Right renal cortex interstitium (tissue), 3 donors: ENCODE data around the gene RXRG. TPM values are rescaled to one million over a fixed set of nuclear protein-coding genes. Genes with fewer than 3 reads are reported as not detected.
A peak's percentile ranks its signal among the peaks of the same experiment; 100 is the strongest.

Experiments used
- DNase-seq, 3 donors: peaks; one replicate each; pipeline ENCODE4 v3.0.0-alpha.2; 2013; ENCODE audit warnings: low read depth in 3 of 3, low spot score in 2 of 3
- polyA plus RNA-seq, 3 donors: library from polyadenylated mRNA; unstranded; fragments of 120-200 nt; gene quantifications; one replicate each; pipeline ENCODE4 v1.2.1, GENCODE V29; 2013; ENCODE audit not compliant: insufficient read length in 3 of 3

Gene RXRG
- polyA plus RNA-seq, 3 donors: 1.4 to 3.0 (median 2.0) TPM

- DNase-seq: no peak
Observed at GRCh38 chr1:165415068-165415467, 29.9 kb downstream of the RXRG start.

DNA sequence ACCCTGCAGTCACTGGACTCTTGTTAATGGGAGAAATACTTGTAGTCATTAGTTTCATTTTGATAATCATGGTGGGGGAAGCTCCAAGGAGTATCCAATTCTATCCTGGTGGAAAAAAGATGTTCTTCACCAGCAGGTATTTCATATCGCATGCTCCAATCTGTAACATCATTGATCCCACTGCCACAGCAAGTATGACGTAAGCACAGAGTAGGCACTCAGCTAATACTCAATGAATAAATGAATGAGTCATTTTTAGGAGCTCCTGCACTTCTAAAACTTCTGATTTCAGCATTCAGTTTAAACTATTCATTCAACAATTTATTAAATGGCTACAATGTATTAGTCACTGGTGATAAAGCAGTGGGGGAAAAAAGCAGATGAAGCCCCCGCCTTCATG, 30.3 kb downstream of the RXRG start:
- no peak for DNase-seq

DNA sequence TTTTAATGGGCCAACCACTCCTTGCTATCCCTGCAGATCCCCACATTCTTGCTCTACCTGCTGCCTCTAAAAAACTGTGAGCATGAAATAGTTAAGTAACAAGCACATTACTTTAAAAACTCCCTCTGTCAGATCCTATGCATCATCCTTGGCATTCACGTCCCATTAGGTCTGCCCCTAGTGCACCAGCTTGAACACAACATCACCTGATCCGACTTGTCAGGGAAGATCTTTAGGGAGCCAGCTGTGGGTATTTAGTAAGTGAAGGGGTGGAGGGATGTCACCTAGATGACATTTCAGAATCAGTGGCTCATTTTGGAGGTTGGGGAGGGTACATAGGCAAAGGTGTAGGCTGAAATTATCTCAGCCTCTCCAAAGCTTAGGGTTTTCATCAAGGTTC, 33.5 kb downstream of the RXRG start:
- no peak for DNase-seq

GRCh38 chr1:165409657-165410358, 35.1 kb downstream of the RXRG start:
- DNase-seq: no peak

DNA sequence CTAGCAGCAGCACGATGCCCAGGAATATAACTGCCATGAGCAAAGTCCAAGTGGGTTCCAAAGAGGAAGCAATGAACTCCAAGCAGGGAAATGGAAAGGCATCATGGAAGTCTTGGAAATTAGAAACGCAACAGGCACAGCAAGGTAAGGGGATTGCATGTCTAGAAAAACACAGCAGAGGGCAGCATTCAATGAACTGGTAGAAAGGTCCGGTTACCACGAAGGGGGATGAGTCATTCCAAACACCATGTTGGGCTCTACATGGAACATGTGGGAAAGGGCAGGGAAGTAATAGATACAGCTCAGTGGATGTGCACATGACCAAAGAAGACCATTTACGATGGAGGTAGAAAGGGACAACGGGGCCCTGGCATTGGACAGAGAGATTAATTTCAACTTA, 36.4 kb downstream of the RXRG start:
- peak in 1 of 3 donors; percentile 5 for DNase-seq

DNA sequence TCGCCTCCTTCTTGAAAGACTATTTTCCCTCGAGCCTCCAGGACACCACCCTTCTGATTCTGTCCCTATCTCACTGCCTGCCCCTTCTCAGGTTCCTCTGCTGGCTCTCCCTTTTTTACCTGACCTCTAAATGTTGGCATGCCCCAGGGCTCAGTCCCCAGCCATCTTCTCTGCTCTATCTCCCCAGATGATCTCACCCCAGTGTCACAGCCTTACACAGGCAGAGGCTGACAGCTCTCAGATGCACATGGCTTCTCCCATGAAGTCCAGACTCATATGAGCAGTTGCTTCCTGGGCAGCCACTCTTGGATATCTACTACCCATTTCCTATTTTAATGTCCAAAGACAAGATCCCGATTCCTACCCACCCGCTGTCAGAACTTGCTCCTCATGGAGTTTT, 37.5 kb downstream of the RXRG start:
- DNase-seq: no peak

DNA sequence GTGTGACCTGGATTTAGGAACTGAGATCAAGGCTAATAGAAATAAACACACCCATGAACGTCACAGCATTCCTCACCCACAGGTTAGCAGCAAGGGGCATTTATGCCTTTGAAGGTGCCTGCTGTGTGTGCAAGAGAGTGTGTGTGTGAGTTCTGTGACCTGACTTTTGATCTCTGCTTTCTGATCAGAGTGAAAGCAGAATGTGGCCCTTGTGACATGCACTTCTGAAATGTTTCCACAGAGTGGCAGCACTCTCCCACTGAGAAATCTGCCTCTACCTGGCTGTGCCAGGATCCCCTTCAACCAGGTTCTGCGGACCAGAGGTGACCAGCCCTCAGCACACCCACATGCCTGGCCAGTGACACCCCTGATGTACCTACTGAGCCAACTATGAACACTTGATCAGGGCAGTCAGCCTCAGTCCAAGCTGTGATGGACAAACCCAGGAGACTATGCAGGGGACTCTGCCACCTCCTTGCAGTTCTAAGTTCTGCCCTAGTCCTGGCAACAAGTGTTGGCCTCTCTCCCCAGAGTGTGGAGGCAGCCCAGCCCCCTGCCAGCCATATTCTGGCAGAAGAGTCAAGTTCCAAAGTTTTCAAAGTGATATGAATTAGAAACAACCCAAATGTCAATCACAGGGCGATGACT, 41.0 kb downstream of the RXRG start:
- DNase-seq: no peak

DNA sequence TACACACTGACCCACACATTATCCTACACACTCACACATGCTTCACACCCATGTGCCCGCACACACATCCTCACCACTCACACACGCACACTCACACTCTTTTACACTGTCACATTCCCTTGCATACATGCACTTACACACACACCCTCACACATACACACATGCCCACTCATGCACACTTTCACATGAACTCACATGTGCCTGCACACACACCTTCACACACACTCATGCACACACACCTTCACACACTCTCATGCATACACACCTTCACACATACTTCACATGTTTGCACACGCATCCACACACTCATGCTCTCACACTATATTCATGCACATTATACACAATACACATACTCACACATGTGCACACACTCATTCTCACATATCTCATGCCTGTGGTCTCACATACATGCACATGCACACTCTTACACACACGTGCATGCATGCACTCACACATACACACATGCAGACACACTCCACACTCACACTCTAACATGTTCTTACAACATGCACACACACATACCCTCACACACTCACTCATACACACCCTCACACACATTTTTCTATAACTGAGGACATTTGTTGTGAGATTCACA, 42.3 kb downstream of the RXRG start:
- DNase-seq: no peak

DNA sequence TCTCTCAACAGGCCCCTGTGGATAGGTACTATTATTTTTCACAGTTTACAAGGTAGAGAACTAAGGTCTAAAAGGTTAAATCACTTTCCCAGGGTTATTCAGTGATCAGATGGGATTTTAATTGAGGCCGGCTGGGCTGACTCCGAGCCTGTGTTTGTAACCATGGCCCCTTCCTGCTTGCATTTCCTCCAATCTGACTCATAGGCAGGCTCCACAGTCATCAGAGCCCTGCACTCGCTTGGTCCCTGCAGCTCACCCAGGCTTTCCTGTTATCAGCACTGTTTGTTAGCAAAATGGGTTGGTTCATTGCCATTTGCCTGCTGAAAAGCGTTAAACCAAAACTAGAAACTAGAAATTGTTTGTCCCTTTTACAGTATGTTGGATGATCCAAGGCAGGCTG, 47.0 kb downstream of the RXRG start:
- DNase-seq: no peak

DNA sequence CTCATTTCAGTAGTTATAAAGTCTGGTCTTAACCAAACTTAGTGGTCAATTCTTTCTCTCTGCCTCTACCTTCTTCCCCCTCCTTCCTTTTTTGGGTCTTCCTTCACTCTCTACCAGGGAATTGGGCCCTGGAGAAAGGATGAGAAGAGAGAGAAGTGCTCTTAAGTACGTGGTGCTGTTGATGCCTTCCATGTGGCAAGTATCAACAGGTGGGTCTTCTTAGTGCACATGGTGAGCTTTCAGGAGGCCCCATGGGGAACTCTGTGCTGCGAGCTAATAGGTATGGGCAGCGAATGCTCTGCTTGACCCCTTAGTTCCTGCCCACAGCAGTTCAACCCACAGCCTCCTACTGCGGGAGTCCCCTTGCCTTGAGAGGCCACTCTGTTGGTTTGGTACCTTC, 49.0 kb downstream of the RXRG start:
- no peak for DNase-seq

DNA sequence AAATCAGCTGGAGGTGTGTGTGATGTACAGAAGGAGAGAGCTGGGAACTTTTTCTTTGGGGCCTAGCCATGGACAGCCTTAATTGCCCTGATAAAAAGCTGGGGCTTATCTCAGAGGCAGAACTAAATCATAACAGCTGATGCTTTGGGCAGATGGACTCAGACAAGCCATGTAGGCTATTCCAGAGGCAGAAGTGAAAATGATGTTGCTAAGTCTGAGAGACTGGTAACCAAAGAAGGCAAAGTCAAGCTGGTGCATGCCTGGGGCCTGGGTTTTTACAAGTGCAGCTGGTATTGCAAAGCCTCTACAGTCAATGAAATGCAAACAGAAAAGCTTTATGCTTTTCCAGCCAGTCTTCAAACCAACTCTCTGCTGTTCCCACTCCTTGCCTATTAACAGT, 49.4 kb downstream of the RXRG start:
- no peak for DNase-seq

DNA sequence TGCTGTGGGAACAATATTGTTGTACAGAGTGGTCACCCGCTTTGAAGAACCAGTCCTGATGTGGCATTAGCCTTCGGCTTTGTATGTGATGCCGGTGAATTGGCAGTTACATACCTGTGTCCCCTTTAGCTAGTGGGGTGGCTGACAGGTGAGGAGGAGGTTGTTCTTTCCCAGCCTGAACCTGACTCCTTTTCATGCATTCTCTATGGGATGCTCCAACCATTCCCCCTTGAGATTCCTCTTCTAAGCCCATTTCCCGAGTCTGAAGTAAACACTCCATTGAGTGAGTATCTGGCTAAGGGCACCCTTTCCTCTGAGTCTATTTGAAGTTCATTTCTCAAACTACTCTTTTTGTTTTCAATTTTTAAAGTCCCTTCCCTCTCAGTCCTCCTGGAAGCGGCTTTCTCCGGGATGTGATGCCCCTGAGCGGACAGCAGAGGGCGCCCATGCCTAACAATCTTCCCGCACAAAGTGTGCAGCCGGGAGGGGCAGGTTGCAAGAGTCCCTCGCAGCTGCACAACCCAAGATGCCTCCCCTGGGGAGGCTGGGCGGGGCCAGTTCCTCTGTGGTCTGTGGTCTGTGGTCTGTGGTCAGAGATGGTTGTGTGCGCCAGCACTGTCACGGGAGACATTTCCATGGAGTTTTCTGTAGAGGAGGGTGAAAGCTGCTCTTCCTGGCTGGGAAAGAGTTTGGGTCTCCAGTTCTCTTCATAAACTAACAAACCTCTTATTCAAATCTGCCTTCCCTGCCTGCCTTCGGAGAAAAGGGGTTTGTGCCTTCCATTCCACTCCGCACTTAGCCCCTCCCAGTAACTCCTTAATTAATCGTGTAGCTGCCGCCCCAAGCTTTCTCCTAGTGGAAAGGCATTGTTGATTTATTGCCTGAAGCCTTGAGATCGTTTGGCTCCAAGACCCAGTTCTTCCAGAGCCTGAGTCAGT, 52.0 kb downstream of the RXRG start:
- DNase-seq: peak; percentile 47 to 65 (median 53)

GRCh38 chr1:165389609-165390008, 55.3 kb downstream of the RXRG start:
- no peak for DNase-seq

GRCh38 chr1:165387961-165388360, 57.0 kb downstream of the RXRG start:
- DNase-seq: no peak

GRCh38 chr1:165387505-165387904, 57.4 kb downstream of the RXRG start:
- DNase-seq: no peak

DNA sequence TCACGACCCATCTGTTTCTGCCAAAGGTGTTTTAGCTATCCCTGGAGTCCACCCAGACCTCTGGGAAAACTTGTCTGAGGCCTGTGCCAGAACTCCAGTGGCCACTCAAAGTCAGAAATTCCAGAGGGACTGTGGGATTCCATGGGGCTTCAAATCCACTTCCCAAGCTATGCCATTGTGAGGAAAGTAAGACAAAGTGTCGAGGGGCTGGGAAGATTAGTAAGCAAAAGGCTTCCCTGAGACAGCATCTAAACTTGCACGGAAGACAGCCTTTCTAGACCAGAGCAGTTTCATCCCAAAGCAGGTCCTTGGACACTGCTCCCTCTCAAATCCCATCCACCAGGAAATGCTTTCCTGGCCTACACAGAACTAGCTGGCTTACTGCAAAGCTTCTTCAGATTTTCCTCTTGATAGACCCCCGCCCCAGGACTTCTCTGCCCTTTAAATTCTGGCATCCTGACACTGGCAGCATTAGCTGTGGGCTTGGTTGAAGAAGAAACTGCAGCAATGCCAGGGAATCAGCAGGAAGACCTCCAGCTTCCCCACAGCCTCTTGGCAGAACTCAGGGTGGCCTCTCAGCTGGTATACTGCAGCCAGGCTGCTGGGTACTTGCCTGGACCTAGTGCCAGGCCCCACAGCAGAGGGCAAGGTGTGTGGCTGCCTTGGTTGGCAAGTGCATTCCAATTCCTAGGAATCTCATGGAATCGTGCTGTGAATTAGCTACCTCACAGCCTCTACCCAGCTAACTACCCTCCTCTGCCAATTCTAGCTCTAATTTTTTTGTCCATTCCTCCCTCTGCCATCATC, 61.1 kb downstream of the RXRG start:
- DNase-seq: no peak

DNA sequence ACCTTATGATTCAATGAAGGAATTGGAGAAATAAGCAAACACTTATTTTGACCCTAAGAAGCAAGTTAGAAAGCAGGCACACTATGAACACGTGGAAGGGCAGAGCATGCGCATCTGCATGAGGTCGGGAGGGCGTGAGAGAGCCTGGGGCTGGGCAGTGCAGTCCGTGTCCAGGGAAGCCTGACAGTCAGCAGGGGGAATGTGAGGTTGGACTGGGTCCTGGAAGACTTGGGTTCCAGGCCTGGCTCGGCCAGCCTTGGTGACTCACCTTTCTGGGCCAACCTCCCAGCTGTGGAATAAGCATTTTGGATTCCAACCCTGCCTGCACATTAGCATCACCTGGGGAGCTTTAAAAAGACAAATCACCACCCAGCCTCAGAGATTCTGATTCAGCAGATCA, 61.9 kb downstream of the RXRG start:
- no peak for DNase-seq

DNA sequence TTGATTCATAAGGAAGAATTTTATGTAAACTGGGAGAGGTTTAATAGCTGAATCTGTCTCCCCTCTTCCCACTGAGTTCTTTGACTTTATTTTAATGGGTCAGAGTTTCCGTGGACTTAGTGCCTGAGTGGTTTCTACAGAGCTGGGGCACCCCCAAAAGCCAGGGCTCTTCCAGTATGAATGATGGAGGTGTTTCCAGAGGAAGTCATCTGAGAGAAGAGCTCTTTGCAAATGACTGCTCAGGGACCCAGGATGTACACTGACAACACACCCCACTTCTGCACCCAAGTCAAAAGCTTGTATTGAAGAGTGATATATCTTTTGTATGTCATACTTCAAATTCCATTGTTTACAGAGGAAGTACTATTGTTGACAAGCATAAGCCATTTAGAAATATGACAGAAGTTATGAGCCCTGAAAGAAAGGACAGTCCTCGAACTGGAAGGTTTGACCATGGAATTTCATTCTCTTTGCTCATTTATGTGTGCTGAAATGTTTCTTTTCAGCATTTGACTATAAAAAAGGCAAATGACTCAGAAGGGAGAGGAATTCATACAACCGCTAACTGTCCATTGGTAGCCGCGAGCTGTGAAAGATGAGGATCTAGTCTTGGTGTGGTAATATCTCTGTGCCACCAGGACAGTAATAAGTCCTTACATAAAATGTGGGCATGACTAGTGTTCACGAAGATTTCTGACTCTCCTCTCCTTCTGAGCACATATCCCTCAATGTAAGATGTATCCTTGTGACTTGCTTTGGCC, 63.0 kb downstream of the RXRG start:
- no peak for DNase-seq

DNA sequence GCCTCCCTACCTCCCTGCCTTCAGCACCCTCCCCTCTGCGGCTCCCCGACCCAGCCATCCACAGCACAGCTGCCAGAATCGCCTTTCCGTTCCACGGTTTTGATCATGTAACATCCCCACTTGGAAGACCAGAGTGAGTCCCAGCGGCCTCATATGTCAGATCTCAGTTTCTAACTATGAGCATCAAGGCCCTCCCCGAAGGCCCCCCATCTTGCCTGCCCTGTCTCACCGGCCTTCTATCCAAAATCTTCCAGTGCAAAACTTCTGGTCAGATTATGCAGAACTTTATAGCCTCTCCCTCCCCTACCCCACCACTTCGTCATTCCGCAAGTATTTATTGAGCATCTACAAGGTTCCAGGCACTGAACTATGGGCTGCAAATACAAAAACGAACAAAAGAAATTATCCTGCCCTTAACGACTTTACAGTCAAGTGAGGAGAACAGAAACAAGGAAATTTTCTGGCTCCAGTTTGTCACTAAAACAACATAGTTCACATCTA, 68.1 kb downstream of the RXRG start:
- no peak for DNase-seq
